ENCODE measurements around the gene CR1.
A peak's percentile ranks its signal among the peaks of the same experiment; 100 is the strongest.
"Not testable (repeated sequence)": the region's sequence is repeated elsewhere in the genome, so short reads cannot be mapped to it uniquely, and the experiment has no call there.

The CR1 gene

DNA sequence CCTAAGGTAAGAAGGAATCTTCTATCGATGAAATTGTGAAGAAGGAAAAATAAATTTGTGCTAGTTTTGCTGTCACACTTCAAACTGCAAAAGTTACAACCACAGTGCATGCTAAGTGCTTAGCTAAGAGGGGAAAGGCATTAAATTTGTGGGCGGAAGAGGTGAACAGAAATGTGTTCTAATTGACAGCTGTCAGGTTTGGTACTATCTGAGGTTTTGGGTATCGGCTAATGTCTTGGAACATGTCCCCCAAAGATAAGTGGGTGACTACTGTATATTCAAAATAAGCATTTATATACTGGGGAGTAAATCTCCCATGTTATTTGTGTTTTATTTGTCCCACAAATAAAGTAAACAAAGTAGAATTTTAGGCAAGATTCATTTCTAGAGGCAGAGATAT, 8.0 kb downstream of the CR1 start:
- no peak for DNase-seq

DNA sequence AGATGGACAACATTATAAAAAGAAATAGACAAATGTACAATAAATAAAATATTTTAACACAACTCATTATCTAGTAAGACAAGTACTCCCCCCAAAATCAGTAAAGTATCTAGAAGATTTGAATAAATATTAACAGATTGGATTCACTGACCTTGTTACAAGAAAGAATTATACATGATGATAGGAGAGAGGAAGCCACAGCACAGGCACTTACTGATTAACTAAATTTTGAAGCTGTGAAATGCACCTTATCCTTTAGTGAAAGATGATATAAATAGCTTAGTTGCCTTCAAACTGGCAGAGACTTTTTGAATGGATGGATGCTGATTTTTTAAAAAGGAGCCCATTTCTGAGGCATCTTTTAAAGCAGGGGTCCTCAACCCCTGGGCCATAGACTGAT, 8.5 kb downstream of the CR1 start:
- DNase-seq, result no peak

DNA sequence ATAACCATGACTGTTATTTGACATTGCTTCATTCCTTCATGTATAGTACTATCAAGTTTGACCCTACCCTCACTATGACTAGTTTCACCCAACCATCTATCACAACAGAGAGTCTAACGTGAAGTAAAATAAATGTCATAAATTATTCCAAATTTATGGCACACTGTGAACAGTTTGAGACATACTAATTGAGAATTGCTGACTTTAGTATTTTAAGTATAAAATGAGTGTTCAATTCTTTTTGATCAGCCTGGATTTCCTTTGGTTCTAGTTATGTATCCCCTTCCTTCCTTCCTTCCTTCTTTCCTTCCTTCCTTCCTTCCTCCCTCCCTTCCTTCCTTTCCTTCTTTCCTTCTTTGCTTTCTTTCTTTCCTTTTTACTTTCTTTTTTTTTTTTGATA, 14.5 kb downstream of the CR1 start:
- no peak for DNase-seq

DNA sequence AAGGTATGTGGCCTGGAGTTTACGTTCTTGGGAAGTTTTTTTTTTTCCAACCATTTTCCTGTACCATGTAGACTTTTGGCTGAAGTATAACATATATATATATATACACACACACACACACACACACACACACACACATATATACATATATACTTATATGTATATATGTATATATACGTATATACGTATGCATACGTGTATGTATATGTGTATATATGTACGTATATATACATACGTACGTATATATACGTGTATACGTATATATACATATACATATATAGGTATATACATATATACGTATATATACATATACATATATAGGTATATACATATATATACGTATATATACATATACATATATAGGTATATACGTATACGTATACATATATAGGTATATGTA, 18.9 kb downstream of the CR1 start:
- no peak for DNase-seq

DNA sequence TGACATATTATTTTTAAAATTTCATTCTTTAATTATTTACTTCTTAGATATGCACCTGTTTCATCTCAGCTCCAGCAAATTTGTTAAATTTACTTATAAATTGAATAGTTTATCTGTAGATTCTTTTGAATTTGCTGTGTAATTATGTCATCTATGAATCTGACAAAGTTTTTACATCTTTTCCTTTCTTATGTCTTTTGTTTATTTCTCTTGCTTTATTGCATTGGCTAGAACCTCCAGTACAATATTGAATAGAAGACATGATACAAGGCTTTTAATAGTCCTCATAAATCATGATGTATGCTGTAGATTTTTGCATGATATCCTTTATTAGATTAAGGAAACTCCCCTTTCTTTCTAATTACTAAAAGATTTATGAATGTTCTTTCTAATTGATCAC, 20.8 kb downstream of the CR1 start:
- no peak for DNase-seq

DNA sequence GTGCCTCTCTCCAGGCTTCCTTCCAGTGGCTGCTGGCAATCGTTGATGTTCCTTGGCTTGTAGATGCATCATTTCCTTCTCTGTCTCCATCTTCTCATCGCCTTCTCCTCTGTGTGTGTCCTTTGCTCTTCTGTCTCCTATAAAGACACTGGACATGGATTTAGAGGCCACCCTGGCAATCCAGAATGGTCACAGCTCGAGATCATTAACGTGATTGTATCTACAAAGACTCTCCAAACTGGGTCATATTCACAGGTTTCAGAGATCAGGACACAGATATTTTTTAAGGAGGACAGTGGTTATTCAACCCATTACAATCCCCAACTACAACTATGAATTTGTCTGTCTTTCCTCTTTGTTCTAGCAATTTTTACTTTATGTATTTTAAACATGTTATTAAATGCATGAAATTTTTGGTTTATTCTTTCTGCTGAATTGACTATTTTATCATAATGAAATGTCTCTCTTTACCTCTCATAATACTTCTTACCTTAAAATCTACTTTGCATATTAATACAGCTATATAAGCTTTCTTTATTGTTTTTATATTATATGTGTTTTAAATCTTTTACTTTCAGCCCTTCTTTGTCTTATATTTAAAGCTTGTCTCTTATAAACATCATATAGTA, 22.8 kb downstream of the CR1 start:
- DNase-seq, result no peak

DNA sequence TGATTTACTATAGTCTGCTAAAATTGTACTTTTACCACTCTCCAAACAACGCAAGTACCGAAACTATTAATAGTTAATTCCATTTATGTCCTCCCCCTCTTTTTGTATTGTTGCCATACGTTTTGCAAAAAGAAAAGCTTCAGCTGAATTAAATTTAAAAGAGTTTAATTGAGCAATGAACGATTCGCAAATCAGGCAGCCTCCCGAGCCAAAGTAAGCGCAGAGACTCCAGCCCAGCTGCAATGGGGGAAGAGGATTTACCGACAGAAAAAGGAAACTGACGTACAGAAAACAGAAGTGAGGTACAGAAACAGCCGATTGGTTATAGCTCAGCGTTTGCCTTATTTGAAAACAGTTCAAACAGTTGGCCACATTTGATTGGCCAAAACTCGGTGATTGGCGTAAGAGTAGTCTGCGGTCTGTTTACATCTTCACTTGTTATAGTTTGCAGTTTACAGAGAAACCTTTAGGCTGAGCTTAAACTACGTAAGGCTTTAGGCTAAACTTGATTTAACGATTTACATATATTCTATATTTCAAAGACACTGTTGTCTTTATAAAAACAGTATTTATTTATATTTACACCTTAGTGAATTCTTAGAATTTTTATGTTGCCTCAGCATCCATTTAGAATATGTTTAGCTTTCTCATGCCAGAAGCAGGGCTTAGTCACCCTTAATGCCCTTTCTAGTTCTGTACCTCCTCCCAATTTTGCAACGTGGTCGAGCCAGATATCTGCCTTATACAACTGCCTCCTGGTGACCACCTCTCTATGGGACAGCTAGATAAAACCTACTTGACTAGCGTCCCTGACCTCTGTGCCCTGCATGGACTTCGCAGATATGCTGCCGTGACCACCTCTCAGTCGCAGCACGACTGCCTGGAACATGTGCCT, 23.8 kb downstream of the CR1 start:
- DNase-seq, result no peak

DNA sequence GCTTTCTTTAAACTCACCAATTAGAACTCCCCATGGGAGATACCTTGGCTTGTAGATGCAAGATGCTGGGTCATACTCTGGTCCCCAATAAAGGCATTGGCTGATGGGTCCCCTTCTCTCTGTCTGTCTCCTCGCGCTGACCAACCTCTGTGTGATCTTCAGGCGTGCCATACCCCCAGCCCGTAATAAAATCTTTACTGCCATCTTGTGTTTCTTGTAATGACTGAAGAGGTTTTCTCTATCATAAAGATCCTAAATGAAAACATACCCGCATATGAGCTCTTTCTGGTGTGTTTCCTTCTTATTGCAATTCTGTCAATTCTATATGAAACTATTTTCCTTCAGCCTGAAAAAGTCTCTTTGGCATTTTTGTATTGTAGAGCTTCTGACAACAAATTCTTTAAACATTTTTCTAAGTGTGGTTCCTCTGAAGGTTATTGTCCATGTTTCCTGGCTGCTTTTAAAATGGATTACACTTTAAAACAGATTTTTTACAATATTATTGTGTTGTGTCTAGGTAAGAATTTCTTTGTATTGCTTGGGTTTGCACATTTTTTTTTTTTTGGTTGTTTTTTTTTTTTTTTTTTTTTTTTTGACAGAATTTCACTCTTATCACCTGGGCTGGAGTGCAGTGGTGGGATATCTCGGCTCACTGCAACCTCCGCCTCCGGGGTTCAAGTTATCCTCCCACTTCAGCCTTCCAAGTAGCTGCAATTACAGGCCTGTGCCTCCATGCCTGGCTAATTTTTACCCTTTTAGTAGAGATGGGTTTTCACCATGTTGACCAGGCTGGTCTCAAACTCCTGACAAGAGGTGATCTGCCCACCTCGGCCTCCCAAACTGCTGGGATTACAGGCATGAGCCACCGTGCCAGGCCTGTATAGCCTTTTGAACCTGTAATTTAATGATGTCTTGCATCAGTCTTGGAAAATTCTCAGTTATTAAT, 24.7 kb downstream of the CR1 start:
- not testable (repeated sequence) for DNase-seq

DNA sequence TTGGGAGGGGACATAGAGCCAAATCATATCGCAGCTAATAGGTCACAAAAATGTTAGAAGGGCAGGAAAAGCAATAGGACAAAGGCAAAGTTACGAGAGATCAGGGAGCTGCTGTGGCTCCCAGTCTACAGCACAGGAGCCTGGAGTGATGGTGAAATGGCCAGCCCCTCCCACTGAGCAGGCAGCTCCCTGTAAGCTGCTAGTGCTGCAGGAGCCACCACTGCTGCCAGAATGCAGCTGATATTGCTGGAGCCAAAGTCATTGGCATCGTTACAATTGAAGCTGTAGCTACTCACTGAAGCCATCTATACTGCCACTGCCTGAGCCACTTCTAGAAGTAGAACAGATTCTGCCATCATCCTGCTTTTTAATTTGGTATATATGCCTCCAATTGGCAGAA, 29.3 kb downstream of the CR1 start:
- peak in 6 of 51 donors; percentile 1 to 18 (median 2) for DNase-seq

DNA sequence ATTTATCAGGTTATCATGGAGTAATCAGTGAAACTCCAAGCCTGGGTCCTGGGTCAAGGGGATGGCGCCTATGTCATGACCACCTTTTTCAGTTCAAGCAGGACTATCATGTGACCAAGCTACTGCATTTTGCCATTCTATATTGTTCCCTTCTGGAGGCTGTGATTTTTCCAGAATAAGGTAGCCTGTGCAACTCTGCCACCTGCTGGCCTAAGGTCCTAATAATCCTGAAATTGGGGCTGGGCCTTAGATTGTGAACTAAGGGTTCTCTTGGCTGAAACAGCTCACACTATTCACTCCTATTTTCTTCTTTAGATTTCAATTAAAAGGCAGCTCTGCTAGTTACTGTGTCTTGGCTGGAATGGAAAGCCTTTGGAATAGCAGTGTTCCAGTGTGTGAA, 32.4 kb downstream of the CR1 start:
- not testable (repeated sequence) for DNase-seq

DNA sequence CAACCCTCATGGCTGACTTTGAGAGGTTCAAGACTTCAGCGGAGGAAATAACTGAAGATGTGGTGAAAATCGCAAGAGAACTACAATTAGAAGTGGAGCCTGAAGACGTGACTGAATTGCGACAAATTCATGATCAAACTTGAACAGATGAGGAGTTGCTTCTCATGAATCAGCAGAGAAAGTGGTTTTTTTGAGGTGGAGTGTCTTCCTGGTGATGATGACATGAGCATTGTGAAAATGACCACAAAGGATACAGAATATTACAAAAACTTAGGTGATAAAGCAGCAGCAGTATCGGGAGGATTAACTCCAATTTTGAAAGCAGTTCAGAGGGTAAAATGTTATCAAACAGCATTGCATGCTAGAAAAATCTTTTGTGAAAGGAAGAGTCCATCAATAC, 40.3 kb downstream of the CR1 start:
- not testable (repeated sequence) for DNase-seq

DNA sequence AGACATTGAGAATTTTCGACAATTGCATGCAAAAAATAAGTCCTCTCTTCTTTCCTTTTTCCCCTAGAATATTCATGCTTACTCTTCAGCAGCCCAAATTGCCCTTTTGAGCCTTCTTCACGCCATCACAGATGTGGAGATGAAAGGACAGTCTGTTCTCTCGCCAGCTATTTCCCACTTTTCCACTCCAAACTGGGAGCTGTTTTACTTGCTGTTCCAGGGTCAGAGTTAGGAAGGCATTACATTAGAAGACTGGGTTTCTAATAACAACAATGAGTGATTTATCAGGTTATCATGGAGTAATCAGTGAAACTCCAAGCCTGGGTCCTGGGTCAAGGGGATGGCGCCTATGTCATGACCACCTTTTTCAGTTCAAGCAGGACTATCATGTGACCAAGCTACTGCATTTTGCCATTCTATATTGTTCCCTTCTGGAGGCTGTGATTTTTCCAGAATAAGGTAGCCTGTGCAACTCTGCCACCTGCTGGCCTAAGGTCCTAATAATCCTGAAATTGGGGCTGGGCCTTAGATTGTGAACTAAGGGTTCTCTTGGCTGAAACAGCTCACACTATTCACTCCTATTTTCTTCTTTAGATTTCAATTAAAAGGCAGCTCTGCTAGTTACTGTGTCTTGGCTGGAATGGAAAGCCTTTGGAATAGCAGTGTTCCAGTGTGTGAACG, 50.9 kb downstream of the CR1 start:
- not testable (repeated sequence) for DNase-seq

DNA sequence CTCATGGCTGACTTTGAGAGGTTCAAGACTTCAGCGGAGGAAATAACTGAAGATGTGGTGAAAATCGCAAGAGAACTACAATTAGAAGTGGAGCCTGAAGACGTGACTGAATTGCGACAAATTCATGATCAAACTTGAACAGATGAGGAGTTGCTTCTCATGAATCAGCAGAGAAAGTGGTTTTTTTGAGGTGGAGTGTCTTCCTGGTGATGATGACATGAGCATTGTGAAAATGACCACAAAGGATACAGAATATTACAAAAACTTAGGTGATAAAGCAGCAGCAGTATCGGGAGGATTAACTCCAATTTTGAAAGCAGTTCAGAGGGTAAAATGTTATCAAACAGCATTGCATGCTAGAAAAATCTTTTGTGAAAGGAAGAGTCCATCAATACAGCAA, 58.9 kb downstream of the CR1 start:
- DNase-seq, result not testable (repeated sequence)

DNA sequence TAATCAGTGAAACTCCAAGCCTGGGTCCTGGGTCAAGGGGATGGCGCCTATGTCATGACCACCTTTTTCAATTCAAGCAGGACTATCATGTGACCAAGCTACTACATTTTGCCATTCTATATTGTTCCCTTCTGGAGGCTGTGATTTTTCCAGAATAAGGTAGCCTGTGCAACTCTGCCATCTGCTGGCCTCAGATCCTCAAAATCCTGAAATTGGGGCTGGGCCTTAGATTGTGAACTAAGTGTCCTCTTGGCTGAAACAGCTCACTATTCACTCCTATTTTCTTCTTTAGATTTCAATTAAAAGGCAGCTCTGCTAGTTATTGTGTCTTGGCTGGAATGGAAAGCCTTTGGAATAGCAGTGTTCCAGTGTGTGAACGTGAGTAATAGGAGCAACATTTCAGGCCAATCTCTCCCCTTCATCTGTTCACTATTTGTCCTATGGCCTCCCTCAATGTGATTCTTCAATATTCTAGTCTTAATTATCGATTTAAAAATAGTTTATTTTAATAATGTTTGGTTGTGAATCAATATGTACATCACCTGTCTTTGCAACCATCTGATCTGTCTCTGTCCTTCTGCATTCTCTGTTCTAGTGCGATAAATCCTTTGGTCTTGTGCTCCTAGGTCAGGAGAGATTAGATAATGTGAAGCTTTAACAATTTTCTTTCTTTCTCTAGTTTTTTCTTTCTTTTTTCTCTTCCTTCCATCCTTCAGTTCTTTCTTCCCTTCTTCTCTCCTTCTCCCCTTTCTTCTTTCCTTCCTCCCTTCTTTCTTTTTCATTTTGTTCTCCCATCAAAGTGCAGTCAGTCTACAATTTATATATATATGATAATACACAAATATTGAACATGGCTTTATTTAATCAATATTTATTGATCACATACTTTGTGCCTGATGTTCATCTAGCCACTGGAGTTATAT, 69.8 kb downstream of the CR1 start:
- DNase-seq, result peak in 25 of 51 donors; percentile 0 to 60 (median 18)

DNA sequence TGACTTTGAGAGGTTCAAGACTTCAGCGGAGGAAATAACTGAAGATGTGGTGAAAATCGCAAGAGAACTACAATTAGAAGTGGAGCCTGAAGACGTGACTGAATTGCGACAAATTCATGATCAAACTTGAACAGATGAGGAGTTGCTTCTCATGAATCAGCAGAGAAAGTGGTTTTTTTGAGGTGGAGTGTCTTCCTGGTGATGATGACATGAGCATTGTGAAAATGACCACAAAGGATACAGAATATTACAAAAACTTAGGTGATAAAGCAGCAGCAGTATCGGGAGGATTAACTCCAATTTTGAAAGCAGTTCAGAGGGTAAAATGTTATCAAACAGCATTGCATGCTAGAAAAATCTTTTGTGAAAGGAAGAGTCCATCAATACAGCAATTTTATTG, 76.0 kb downstream of the CR1 start:
- not testable (repeated sequence) for DNase-seq

DNA sequence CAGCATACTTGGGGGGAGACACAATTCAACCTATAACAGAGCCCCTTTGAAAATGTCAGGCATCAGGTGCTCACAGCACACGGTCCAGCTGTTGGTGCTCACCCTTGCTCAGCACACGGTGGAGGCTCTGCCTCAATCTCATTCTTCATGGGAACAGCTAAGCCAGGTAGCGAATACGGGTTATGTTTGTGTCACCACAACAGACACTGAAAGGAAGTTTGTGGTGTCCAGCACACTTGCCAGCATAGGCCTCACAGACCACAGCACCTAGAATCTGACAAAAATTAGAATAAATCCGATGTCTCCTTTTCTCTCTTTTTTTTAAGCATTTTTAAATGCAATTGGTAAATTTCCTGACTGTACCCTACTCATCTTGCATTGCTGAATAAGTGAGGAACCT, 77.1 kb downstream of the CR1 start:
- not testable (repeated sequence) for DNase-seq

DNA sequence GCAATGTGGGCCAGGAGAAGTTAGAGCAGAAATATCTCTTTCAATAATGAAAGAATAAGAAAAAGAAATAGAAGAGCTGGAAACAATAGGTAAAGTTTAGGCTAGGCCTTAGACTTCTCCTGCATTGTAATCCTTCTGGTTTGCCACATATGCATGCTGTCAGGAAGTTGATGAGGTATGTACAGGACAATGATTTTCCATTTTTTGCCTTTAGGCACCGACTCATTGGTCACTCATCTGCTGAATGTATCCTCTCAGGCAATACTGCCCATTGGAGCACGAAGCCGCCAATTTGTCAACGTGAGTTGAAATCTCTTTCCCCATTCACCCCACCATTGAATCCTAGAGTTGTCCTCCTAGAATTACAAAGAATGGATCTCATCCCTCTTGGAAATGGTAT, 79.4 kb downstream of the CR1 start:
- DNase-seq, result not testable (repeated sequence)

DNA sequence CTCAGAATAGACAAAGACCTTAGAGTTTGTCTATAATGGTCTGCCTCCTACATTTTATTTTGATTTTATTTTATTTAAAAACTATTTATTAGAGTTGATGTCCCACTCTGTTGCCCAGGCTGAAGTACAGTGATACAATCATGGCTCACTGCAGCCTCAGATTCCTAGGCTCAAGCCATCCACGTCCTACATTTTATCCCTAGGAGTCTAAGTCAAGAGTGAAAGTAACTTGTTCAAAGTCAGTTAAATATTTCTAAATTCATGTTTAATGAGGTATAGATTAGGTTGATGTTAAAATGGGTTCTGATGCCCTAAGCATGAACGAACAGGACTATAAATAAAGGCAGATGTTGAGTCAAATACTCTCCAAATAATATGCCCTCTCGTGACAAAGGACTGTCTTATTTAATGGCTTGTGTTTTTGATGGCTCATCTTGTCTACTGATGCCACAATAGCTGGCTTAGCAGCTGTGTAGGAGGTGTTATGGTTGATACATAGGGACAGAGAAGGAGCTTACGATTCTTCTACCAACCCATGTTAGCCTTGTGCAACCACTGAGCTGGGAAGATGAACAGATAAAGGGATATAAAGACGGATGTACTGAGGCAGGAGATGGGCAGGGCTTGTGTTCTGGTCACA, 83.0 kb downstream of the CR1 start:
- DNase-seq, result no peak

DNA sequence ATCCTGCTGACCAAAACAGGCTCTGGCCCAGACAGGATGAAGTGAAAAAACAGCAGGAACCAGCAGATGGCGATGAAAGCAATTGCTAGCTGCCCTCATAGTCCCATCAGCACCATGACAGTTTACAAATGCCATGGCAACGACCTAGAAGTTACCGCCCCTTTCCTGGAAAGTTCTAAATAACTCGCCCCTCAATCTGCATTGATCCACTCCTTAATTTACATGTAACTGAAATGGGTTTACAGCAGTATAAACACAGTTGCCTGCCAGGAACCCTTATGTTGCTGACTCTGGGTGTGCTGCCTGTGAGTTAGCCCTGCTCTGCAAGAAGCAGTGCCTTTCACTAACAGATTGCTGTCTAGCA, 83.5 kb downstream of the CR1 start:
- DNase-seq, result peak in 37 of 51 donors; percentile 1 to 80 (median 26)

All from hypothalamus (tissue), 51 donors.